Measurements from ENCODE around the gene LPCAT4. TPM values are rescaled to one million over a fixed set of nuclear protein-coding genes. Genes with fewer than 3 reads are reported as not detected.
"Not testable (repeated sequence)": the region's sequence is repeated elsewhere in the genome, so short reads cannot be mapped to it uniquely, and the experiment has no call there.

LPCAT4 gene
- total and polyA plus RNA-seq, 2 donors (not counting 1 experiment from before 2014, with no cell fraction given) = 6.3 to 21.8 TPM

DNA sequence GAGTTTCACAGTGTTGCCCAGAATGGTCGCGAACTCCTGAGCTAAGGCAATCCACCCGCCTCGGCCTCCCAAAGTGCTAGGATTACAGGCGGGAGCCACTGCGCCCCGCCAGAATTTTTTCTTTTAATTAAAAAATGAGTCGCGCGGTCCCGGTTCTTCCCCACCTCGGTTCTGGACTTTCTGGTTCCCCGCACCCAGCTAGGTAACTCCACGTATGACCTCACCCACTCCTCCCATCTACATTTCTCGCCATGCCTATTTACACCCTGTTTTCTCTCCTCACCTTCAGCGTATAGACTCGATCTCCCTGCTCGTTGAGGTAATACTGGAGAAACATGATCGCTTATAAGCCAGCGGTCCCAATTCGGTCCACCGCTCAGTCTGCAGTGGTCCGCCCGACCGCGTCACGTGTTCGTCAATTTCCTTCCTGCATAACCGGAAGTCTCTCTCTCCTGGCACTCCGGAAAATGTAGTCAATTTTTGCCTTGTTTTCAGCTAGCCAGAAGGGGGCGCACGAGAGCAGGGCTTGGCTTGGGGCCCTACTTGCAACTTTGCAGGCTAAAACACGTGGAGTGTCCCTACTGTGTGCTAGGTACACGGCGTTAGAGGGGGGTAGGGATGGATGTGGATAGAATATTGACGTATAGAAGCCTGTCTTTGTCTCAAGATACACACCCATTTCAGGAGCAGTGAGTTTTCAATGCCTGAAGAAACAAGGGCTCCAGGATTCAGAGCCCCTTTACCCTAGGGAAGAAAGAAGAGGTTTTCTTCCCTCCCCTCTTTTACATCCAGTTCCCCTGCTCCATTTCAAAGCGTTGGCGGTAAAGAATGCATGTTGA is 24.0 kb downstream of the LPCAT4 start, which contains the start of the genes NOP10 and NUTM1:
Gene NOP10 (minus strand): TSS at position 400 of the 839 bp plus-strand sequence. CDS start 63 bp downstream, at position 337.
Gene NUTM1 (plus strand): TSS at position 579 of the 839 bp plus-strand sequence. CDS start 382 bp downstream, outside the sequence.
- TF ChIP-seq EZH2 (IDR thresholded peaks at IDR 0.05; ENCODE audit: low read length, missing control alignments) = no peak
- TF ChIP-seq, protein P1, sequence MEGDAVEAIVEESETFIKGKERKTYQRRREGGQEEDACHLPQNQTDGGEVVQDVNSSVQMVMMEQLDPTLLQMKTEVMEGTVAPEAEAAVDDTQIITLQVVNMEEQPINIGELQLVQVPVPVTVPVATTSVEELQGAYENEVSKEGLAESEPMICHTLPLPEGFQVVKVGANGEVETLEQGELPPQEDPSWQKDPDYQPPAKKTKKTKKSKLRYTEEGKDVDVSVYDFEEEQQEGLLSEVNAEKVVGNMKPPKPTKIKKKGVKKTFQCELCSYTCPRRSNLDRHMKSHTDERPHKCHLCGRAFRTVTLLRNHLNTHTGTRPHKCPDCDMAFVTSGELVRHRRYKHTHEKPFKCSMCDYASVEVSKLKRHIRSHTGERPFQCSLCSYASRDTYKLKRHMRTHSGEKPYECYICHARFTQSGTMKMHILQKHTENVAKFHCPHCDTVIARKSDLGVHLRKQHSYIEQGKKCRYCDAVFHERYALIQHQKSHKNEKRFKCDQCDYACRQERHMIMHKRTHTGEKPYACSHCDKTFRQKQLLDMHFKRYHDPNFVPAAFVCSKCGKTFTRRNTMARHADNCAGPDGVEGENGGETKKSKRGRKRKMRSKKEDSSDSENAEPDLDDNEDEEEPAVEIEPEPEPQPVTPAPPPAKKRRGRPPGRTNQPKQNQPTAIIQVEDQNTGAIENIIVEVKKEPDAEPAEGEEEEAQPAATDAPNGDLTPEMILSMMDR (conservative IDR thresholded peaks at IDR 0.05 in 1 of 2, IDR thresholded peaks at IDR 0.05 in 1 of 2; ENCODE audit: low read depth in 1 of 2, low read length in 2 of 2) = peak; percentile 85 to 98
- Histone ChIP-seq H3K27ac (ENCODE audit: insufficient read depth, low read length) (peak within 1 kb of the TSS; percentile 86), H2AFZ (ENCODE audit: low read length) (peak within 1 kb of the TSS; percentile 96), H3K9ac (ENCODE audit: insufficient read depth, low read length) (peak within 1 kb of the TSS; percentile 77), H3K79me2 (ENCODE audit: control insufficient read depth, insufficient read depth, low read length) (peaks cover 19% of the 10 kb centered on the region), H3K4me3 (replicated peaks in 1 of 4; ENCODE audit: control extremely low read depth in 1 of 4, insufficient read depth in 1 of 4, low read depth in 3 of 4, low read length in 4 of 4) (peak within 1 kb of the TSS; percentile 58 to 99 (median 93)), H3K4me2 (ENCODE audit: extremely low read depth, insufficient read depth, low read length) (peak within 1 kb of the TSS; percentile 73), H3K4me1 (ENCODE audit: control insufficient read depth, extremely low read depth, insufficient read depth, low read length) (no peaks in the 10 kb centered on the region), H4K20me1 (ENCODE audit: control insufficient read depth, extremely low read depth, insufficient read depth, low read length) (no peaks in the 10 kb centered on the region), H3K27me3 (ENCODE audit: control insufficient read depth, insufficient read depth, low read length) (no peaks in the 10 kb centered on the region), H3K36me3 (ENCODE audit: control insufficient read depth, insufficient read depth, low read length) (no peaks in the 10 kb centered on the region), H3K9me3 (ENCODE audit: control insufficient read depth, insufficient read depth, low read depth, low read length) (no peaks in the 10 kb centered on the region)
- peak; percentile 93 to 95 for DNase-seq (ENCODE audit: low read depth in 2 of 2)

DNA sequence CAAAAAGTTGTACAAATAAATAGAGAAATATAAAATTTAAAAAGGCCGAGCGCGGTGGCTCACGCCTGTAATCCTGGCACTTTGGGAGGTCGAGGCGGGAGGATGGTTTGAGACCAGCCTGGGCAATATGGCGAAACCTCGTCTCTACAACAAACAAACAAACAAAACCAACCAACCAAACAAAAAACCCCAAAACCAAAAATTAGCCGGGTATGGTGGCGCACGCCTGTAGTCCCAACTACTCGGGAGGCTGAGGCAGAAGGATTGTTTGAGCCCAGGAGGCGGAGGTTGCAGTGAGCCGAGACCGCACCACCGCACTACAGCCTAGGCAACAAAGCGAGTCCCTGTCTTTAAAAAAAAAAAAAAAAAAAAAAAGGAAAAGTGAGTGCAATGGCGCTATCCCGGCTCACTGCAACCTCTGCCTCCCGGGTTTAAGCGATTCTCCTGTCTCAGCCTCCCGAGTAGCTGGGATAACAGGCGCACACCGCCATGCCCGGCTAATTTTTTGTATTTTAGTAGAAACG is 24.7 kb downstream of the LPCAT4 start:
- H3K4me1 ChIP-seq (ENCODE audit: control insufficient read depth, extremely low read depth, insufficient read depth, low read length); H4K20me1 ChIP-seq (ENCODE audit: control insufficient read depth, extremely low read depth, insufficient read depth, low read length); H3K9me3 ChIP-seq (ENCODE audit: control insufficient read depth, insufficient read depth, low read depth, low read length); H3K36me3 ChIP-seq (ENCODE audit: control insufficient read depth, insufficient read depth, low read length); DNase-seq (ENCODE audit: low read depth in 2 of 2); H3K27me3 ChIP-seq (ENCODE audit: control insufficient read depth, insufficient read depth, low read length): not testable (repeated sequence)
- Histone ChIP-seq H3K4me3 (replicated peaks in 1 of 4; ENCODE audit: control extremely low read depth in 1 of 4, insufficient read depth in 1 of 4, low read depth in 3 of 4, low read length in 4 of 4) (peak overlapping the region; percentile 58 to 99 (median 93)), H2AFZ (ENCODE audit: low read length) (peak overlapping the region; percentile 25), H3K9ac (ENCODE audit: insufficient read depth, low read length) (peak overlapping the region; percentile 77), H3K4me2 (ENCODE audit: extremely low read depth, insufficient read depth, low read length) (peak overlapping the region; percentile 73), H3K27ac (ENCODE audit: insufficient read depth, low read length) (peak overlapping the region; percentile 86), H3K79me2 (ENCODE audit: control insufficient read depth, insufficient read depth, low read length) (peaks cover 19% of the 10 kb centered on the region)

DNA sequence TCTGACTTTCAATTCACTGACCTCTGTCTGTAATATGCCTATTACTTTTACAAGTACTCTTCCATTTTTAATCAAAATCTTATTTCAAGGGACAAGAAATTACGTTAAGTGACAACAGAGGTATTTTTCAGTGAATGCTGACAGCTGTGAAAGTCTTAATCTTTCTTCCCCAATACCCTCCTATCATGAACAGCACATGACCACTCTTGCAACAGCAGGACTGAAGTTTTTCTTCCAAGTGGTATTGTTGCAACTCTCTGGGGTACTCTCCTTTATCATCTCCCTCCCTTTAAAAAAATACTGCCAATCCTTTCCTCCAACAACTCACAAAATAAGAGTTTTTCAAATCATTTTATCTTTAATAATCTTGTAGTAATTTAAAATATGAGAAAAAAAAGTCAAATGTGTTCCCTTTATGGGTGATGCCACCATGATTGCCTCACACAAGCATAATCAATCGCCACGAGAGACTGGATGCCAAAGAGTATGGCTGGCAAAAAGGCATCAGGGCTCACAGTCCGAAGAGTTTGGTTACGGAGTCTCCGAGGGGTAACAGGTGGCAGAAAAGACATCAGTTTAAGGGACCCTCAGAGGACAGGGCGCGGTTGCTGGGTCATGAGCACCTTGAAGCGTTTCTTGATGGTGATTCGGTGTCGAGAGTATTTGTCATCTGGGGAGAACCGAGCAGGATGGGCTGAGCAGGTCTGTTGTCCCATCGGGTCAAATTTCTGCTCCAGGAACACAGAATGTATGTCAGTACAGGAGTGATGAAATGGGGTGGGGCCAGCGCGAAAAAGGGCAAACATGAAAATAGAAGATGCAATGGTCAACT is 25.4 kb downstream of the LPCAT4 start:
- Histone ChIP-seq H2AFZ (ENCODE audit: low read length) (no peak overlapping the region), H3K79me2 (ENCODE audit: control insufficient read depth, insufficient read depth, low read length) (peaks cover 19% of the 10 kb centered on the region), H3K27me3 (ENCODE audit: control insufficient read depth, insufficient read depth, low read length) (no peaks in the 10 kb centered on the region), H3K36me3 (ENCODE audit: control insufficient read depth, insufficient read depth, low read length) (no peaks in the 10 kb centered on the region), H3K4me1 (ENCODE audit: control insufficient read depth, extremely low read depth, insufficient read depth, low read length) (peaks cover 6% of the 10 kb centered on the region), H4K20me1 (ENCODE audit: control insufficient read depth, extremely low read depth, insufficient read depth, low read length) (no peaks in the 10 kb centered on the region), H3K9ac (ENCODE audit: insufficient read depth, low read length) (no peak overlapping the region), H3K9me3 (ENCODE audit: control insufficient read depth, insufficient read depth, low read depth, low read length) (no peaks in the 10 kb centered on the region), H3K4me3 (replicated peaks in 1 of 4; ENCODE audit: control extremely low read depth in 1 of 4, insufficient read depth in 1 of 4, low read depth in 3 of 4, low read length in 4 of 4) (peak overlapping the region; percentile 58 to 99 (median 93)), H3K4me2 (ENCODE audit: extremely low read depth, insufficient read depth, low read length) (peak overlapping the region; percentile 73), H3K27ac (ENCODE audit: insufficient read depth, low read length) (no peak overlapping the region)
- no peak for TF ChIP-seq EZH2 (IDR thresholded peaks at IDR 0.05; ENCODE audit: low read length, missing control alignments)
- TF ChIP-seq, protein P1 (conservative IDR thresholded peaks at IDR 0.05 in 1 of 2, IDR thresholded peaks at IDR 0.05 in 1 of 2; ENCODE audit: low read depth in 1 of 2, low read length in 2 of 2) = no peak
- no peak for DNase-seq (ENCODE audit: low read depth in 2 of 2)

All from fibroblast of lung (primary cell).